HepG2 (cell line): ENCODE results near the gene SEMA7A.

Experiments
- ARID4A ChIP-seq: sonication (generic); formaldehyde crosslinking; IDR thresholded peaks from 2 replicates; pipeline ENCODE4 v1.5.0; 2020; ENCODE audit warnings: mild to moderate bottlenecking, missing genetic modification reagents, borderline replicate concordance
- ARNT2 ChIP-seq: sonication (generic); formaldehyde crosslinking; IDR thresholded peaks from 2 replicates; pipeline ENCODE4 v1.8.0; 2022; ENCODE audit warnings: mild to moderate bottlenecking, low read depth, missing genetic modification reagents, moderate library complexity
- ATF2 ChIP-seq: sonication (generic); formaldehyde crosslinking; IDR thresholded peaks from 2 replicates; pipeline ENCODE4 v1.4.0; 2020; ENCODE audit warnings: missing genetic modification reagents
- FOXK1 ChIP-seq: sonication (generic); formaldehyde crosslinking; IDR thresholded peaks from 2 replicates; pipeline ENCODE4 v1.4.0; 2020; ENCODE audit warnings: low read depth, missing genetic modification reagents, borderline replicate concordance
- HCFC1 ChIP-seq: fragments of 150-350 bp; IDR thresholded peaks from 2 replicates; pipeline ENCODE4 v1.6.1; 2014; ENCODE audit warnings: low read depth, low read length
- PREB ChIP-seq: sonication (generic); formaldehyde crosslinking; IDR thresholded peaks from 2 replicates; pipeline ENCODE4 v1.4.0; 2020; ENCODE audit warnings: missing genetic modification reagents
- SMC3 ChIP-seq: IDR thresholded peaks from 2 replicates; pipeline ENCODE4 v1.6.1; 2011; ENCODE audit warnings: low read length, improper control_type of control experiment
- STAT5B ChIP-seq: sonication (generic); formaldehyde crosslinking; IDR thresholded peaks from 2 replicates; pipeline ENCODE4 v1.4.0; 2020; ENCODE audit warnings: missing genetic modification reagents
- ZNF546 ChIP-seq: sonication (generic); formaldehyde crosslinking; conservative IDR thresholded peaks from 2 replicates; pipeline ENCODE4 v1.8.1; 2023; ENCODE audit warnings: mild to moderate bottlenecking, missing genetic modification reagents
- ZNF687 ChIP-seq: sonication (generic); formaldehyde crosslinking; IDR thresholded peaks from 2 replicates; pipeline ENCODE4 v1.5.1; 2020; ENCODE audit warnings: mild to moderate bottlenecking, missing genetic modification reagents, moderate library complexity

- no peak for TF ChIP-seq ARNT2 (CRISPR knock-in tag)
- no peak for TF ChIP-seq ARID4A (CRISPR knock-in tag)
- no peak for TF ChIP-seq PREB
- no peak for TF ChIP-seq STAT5B (CRISPR knock-in tag)
- TF ChIP-seq ZNF687 (CRISPR knock-in tag): no peak
- TF ChIP-seq ATF2: no peak
- TF ChIP-seq SMC3: no peak
- no peak for TF ChIP-seq HCFC1
- TF ChIP-seq FOXK1 (CRISPR knock-in tag): no peak
- TF ChIP-seq ZNF546 (CRISPR knock-in tag): no peak
Measured at GRCh38 chr15:74393423-74393822, 40.3 kb downstream of the SEMA7A start.
